Keratinocyte (primary cell): ENCODE data around the gene NXNL1. TPM values are rescaled to one million over a fixed set of nuclear protein-coding genes. Genes with fewer than 3 reads are reported as not detected.

Source experiments
- DNase-seq: peaks from one replicate; pipeline ENCODE4 v3.0.0-alpha.2; 2011; ENCODE audit warnings: low read depth, missing footprints, low spot score
- FAIRE-seq: peaks from 2 replicates; lab custom pipeline; 2011; peaks lifted over from hg19 to GRCh38; lab: Jason Lieb, UNC
- H2AFZ ChIP-seq: 2 replicates; pipeline ENCODE4 v1.6.0; 2012; ENCODE audit warnings: low read length, control low read depth, inconsistent platforms; ENCODE audit not compliant: control insufficient read depth
- H3K27ac ChIP-seq: 2 replicates; pipeline ENCODE4 v1.5.1; 2011; ENCODE audit warnings: low read length; ENCODE audit not compliant: control insufficient read depth, insufficient read depth
- H3K27me3 ChIP-seq: 3 replicates; pipeline ENCODE4 v1.6.0; 2011; ENCODE audit warnings: low read length; ENCODE audit not compliant: control insufficient read depth, insufficient read depth; ENCODE audit errors: extremely low read depth
- H3K36me3 ChIP-seq, 2 experiments: 2 replicates in 1 of 2; 3 replicates in 1 of 2; pipeline ENCODE4 v1.5.1; 2011; ENCODE audit warnings: low read length in 2 of 2, mild to moderate bottlenecking in 1 of 2; ENCODE audit not compliant: control insufficient read depth in 2 of 2, insufficient read depth in 2 of 2; ENCODE audit errors: extremely low read depth in 1 of 2
- H3K4me1 ChIP-seq: 3 replicates; pipeline ENCODE4 v1.5.1; 2011; ENCODE audit warnings: low read length; ENCODE audit not compliant: control insufficient read depth, insufficient read depth; ENCODE audit errors: extremely low read depth
- H3K4me2 ChIP-seq: 3 replicates; pipeline ENCODE4 v1.6.0; 2011; ENCODE audit warnings: low read depth, low read length; ENCODE audit not compliant: control insufficient read depth, insufficient read depth; ENCODE audit errors: extremely low read depth
- H3K4me3 ChIP-seq, 3 experiments: fragments of 200-600 bp in 1 of 3; sonication (generic) in 1 of 3; 2 replicates in 2 of 3; 3 replicates in 1 of 3; pipeline ENCODE4 v1.5.1; 2011 to 2016; ENCODE audit warnings: low read length in 3 of 3, mild to moderate bottlenecking in 3 of 3, control low read depth in 2 of 3, inconsistent platforms in 1 of 3, low read depth in 1 of 3, mixed read lengths in 1 of 3, mixed run types in 1 of 3, moderate library complexity in 1 of 3; ENCODE audit not compliant: control insufficient read depth in 2 of 3, insufficient read depth in 2 of 3; ENCODE audit errors: extremely low read depth in 1 of 3
- H3K79me2 ChIP-seq: 2 replicates; pipeline ENCODE4 v1.6.0; 2012; ENCODE audit warnings: low read length; ENCODE audit not compliant: control insufficient read depth, insufficient read depth
- H3K9ac ChIP-seq: 3 replicates; pipeline ENCODE4 v1.6.0; 2011; ENCODE audit warnings: low read length; ENCODE audit not compliant: control insufficient read depth, insufficient read depth; ENCODE audit errors: extremely low read depth
- H3K9me1 ChIP-seq: 3 replicates; pipeline ENCODE4 v1.6.0; 2011; ENCODE audit warnings: low read length; ENCODE audit not compliant: control insufficient read depth, insufficient read depth; ENCODE audit errors: extremely low read depth
- H3K9me3 ChIP-seq: 2 replicates; pipeline ENCODE4 v1.5.1; 2012; ENCODE audit warnings: low read depth, low read length; ENCODE audit not compliant: control insufficient read depth
- H4K20me1 ChIP-seq: 3 replicates; pipeline ENCODE4 v1.6.0; 2011; ENCODE audit warnings: low read length; ENCODE audit not compliant: control insufficient read depth, insufficient read depth; ENCODE audit errors: extremely low read depth
- EZH2 ChIP-seq: IDR thresholded peaks from one replicate; pipeline ENCODE4 v1.6.1; 2012; ENCODE audit warnings: inconsistent platforms, mild to moderate bottlenecking, low read length, moderate library complexity
- dilution Hi-C: fragments of 300-500 bp; cut with MboI; formaldehyde crosslinking; loops from one replicate; pipeline ENCODE4 v1.7.0; 2020; ENCODE audit warnings: low sequenced_read_pairs; ENCODE audit not compliant: extremely low pct_ligation_motif_present
- polyA plus RNA-seq, 5 experiments: library from polyadenylated mRNA; depleted of rRNA in 3 of 5; stranded (reverse) in 3 of 5; stranded (forward) in 1 of 5; unstranded in 1 of 5; fragments of >200 nt; gene quantifications; 1 replicate in 1 of 5; 2 replicates in 3 of 5; 3 replicates in 1 of 5; pipeline versions ENCODE4 v1.2.1 to v1.2.3, GENCODE V29; 2011 to 2012; ENCODE audit warnings: missing spikeins in 2 of 5, low read depth in 1 of 5, low replicate concordance in 1 of 5
- TF ChIP-seq, protein P1 (sequence below), 3 experiments: IDR thresholded peaks in 1 of 3; conservative IDR thresholded peaks in 1 of 3; optimal IDR thresholded peaks in 1 of 3; 2 replicates in 2 of 3; 3 replicates in 1 of 3; pipeline versions ENCODE3 to v1.5.1; 2011; ENCODE audit warnings: low read length in 3 of 3, mild to moderate bottlenecking in 3 of 3, moderate library complexity in 2 of 3, control low read depth in 1 of 3, inconsistent platforms in 1 of 3; ENCODE audit not compliant: insufficient read depth in 2 of 3; ENCODE audit errors: extremely low read depth in 1 of 3

NXNL1 gene
- polyA plus RNA-seq, 1 donor (not counting 4 experiments of a cell fraction or from before 2014, with no cell fraction given): not detected

DNA sequence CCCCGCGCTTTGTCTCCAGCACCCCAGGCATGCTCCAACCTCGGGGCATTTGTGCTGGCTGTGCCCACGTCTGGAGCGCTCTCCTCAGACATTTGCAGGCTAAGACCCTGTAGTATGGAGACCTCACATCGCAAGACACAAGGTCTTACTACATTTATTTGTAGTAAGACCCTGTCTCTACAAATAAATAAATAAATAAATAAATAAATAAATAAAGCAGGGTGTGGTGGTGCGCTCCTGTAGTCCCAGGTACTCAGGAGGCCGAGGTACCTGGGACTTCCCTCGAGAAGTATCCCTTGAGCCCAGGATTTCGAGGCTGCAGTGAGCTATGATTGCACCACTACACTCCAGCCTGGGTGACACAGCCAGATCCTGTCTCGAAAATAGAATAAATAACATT is 4.6 kb downstream of the NXNL1 start:
- FAIRE-seq: no peak
- no peak for DNase-seq
- Histone ChIP-seq H3K4me2 (peak overlapping the region; percentile 16), H3K9me3 (no peaks in the 10 kb centered on the region), H3K79me2 (no peaks in the 10 kb centered on the region), H3K4me1 (peaks cover 3% of the 10 kb centered on the region), H2AFZ (no peak overlapping the region), H3K9ac (no peak overlapping the region), H3K4me3 (no peak overlapping the region), H3K27me3 (peaks cover 18% of the 10 kb centered on the region), H3K36me3 (no peaks in the 10 kb centered on the region), H3K27ac (no peak overlapping the region), H3K9me1 (no peaks in the 10 kb centered on the region), H4K20me1 (no peaks in the 10 kb centered on the region)
- dilution Hi-C loops: no loop called here
- peak; percentile 13 for TF ChIP-seq EZH2
- TF ChIP-seq, protein P1, sequence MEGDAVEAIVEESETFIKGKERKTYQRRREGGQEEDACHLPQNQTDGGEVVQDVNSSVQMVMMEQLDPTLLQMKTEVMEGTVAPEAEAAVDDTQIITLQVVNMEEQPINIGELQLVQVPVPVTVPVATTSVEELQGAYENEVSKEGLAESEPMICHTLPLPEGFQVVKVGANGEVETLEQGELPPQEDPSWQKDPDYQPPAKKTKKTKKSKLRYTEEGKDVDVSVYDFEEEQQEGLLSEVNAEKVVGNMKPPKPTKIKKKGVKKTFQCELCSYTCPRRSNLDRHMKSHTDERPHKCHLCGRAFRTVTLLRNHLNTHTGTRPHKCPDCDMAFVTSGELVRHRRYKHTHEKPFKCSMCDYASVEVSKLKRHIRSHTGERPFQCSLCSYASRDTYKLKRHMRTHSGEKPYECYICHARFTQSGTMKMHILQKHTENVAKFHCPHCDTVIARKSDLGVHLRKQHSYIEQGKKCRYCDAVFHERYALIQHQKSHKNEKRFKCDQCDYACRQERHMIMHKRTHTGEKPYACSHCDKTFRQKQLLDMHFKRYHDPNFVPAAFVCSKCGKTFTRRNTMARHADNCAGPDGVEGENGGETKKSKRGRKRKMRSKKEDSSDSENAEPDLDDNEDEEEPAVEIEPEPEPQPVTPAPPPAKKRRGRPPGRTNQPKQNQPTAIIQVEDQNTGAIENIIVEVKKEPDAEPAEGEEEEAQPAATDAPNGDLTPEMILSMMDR (optimal IDR thresholded peaks at IDR 0.05 in 1 of 3, IDR thresholded peaks at IDR 0.05 in 1 of 3, conservative IDR thresholded peaks at IDR 0.05 in 1 of 3; ENCODE audit: extremely low read depth in 1 of 3, insufficient read depth in 2 of 3, low read length in 3 of 3): no peak

DNA sequence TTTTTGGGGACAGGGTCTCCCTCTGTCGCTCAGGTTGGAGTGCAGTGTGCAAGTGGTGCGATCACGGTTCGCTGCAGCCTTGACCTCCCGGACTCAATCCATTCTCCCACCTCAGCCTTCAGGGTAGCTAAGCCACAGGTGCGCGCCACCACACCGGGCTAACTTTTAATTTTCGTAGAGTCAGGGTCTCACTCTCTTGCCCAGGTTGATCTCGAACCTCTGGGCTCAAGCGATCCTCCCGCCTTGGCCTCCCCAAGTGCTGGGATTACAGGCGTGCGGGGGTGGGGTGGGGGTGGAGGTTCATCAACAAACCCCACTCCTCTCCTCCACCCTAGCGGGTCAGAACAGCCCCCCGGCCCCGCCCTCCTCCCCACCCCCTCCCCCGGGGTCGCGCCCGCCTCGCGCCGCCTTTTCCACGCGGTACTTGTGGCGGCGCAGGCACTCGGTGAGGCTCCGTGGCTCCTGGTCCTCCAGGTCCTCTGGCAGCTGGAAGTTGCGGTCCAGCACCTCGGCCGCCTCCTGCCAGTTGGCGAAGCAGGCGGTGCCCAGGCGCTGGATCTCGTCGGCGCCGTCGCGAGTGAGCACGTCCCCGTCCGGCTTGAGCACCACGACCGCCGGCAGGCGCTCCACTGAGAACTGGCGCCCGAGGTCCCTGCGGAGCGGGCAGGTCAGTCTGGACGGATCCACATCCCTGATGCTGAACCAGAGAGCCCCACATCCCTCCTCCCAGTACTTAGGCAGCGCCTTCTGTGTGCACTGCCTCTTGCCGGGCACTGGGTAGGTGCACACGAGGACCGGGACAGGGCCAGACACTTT is 5.2 kb downstream of the NXNL1 start:
- H3K4me2 ChIP-seq: peak overlapping the region; percentile 16
- H3K9me1 ChIP-seq: no peaks in the 10 kb centered on the region
- H3K27me3 ChIP-seq: peaks cover 18% of the 10 kb centered on the region
- no peaks in the 10 kb centered on the region for H3K79me2 ChIP-seq
- no peak overlapping the region for H3K9ac ChIP-seq
- no peak for FAIRE-seq
- TF ChIP-seq EZH2: peak; percentile 52
- TF ChIP-seq, protein P1 (optimal IDR thresholded peaks at IDR 0.05 in 1 of 3, IDR thresholded peaks at IDR 0.05 in 1 of 3, conservative IDR thresholded peaks at IDR 0.05 in 1 of 3; ENCODE audit: extremely low read depth in 1 of 3, insufficient read depth in 2 of 3, low read length in 3 of 3): no peak
- H3K4me3 ChIP-seq: peak overlapping the region in 1 of 3 experiments; percentile 38
- H2AFZ ChIP-seq: peak overlapping the region; percentile 12
- no peak for DNase-seq
- dilution Hi-C loops: no loop called here
- H3K27ac ChIP-seq: no peak overlapping the region
- no peaks in the 10 kb centered on the region for H4K20me1 ChIP-seq
- H3K4me1 ChIP-seq: peaks cover 9% of the 10 kb centered on the region
- no peaks in the 10 kb centered on the region for H3K9me3 ChIP-seq
- no peaks in the 10 kb centered on the region for H3K36me3 ChIP-seq
